HepG2 (cell line): ENCODE data around the gene NPAS2. TPM values are rescaled to one million over a fixed set of nuclear protein-coding genes. Genes with fewer than 3 reads are reported as not detected.

Experiments used
- ATAC-seq: fragments of 200-7000 bp; cut with Tn5 transposase; 3 replicates; pipeline ENCODE4 v1.9.1; 2020; ENCODE audit warnings: mild to moderate bottlenecking, moderate library complexity
- BruUV-seq: library from RNA; stranded (reverse); fragments of 400-500 nt; replicated peaks from 2 replicates; lab custom pipeline; 2021; lab: Mats Ljungman, UMichigan
- CTCF ChIA-PET: fragments of 300-600 bp; formaldehyde crosslinking; extraction: SDS; loops from one replicate; lab custom pipeline; 2021; ENCODE audit warnings: low total read pairs, inconsistent platforms, low intra/inter-chr PET ratio; lab: Yijun Ruan, JAX
- POLR2A ChIA-PET: fragments of 350-600 bp; sonication (Branson Sonifier 250); formaldehyde crosslinking; loops from one replicate; lab custom pipeline; 2020; ENCODE audit warnings: antibody characterized with exemption, inconsistent platforms; lab: Yijun Ruan, JAX
- DNase-seq: peaks from one replicate; pipeline ENCODE4 v3.0.0-alpha.2; 2015; ENCODE audit warnings: low spot score
- FAIRE-seq: peaks from 3 replicates; lab custom pipeline; 2011; peaks lifted over from hg19 to GRCh38; lab: Jason Lieb, UNC
- H2AFZ ChIP-seq: one replicate; pipeline ENCODE4 v1.6.1; 2011; ENCODE audit warnings: low read length, inconsistent platforms
- H3K27ac ChIP-seq: fragments of 300-600 bp; 3 replicates; pipeline ENCODE4 v1.8.0; 2011; ENCODE audit warnings: mixed run types, mild to moderate bottlenecking, mixed read lengths, low read length, inconsistent platforms; ENCODE audit not compliant: insufficient read depth; ENCODE audit errors: extremely low read length
- H3K27me3 ChIP-seq, 2 experiments: fragments of 200-600 bp in 1 of 2; 2 replicates in 1 of 2; 3 replicates in 1 of 2; pipeline versions ENCODE4 v1.6.0 to v1.8.0; 2011; ENCODE audit warnings: low read length in 2 of 2, mild to moderate bottlenecking in 2 of 2, moderate library complexity in 2 of 2, inconsistent platforms in 1 of 2; ENCODE audit not compliant: insufficient read depth in 2 of 2, control insufficient read depth in 1 of 2
- H3K36me3 ChIP-seq, 2 experiments: fragments of 200-600 bp in 1 of 2; replicated peaks in 1 of 2; 2 replicates in 1 of 2; 3 replicates in 1 of 2; pipeline versions ENCODE4 v1.5.1 to v1.8.0; 2011; ENCODE audit warnings: low read length in 2 of 2, inconsistent platforms in 1 of 2; ENCODE audit not compliant: insufficient read depth in 2 of 2, control insufficient read depth in 1 of 2
- H3K4me1 ChIP-seq: 2 replicates; pipeline ENCODE4 v1.5.1; 2012; ENCODE audit warnings: low read length, inconsistent platforms; ENCODE audit not compliant: insufficient read depth
- H3K4me2 ChIP-seq: 2 replicates; pipeline ENCODE4 v1.6.0; 2011; ENCODE audit warnings: low read depth, low read length, inconsistent platforms
- H3K4me3 ChIP-seq, 3 experiments: fragments of 200-600 bp in 1 of 3; sonication (generic), shearing (Covaris generic) in 1 of 3; replicated peaks in 1 of 3; 2 replicates each; pipeline ENCODE4 v1.5.1; 2011 to 2016; ENCODE audit warnings: low read length in 3 of 3, inconsistent platforms in 2 of 3, low read depth in 2 of 3, mild to moderate bottlenecking in 2 of 3, control low read depth in 1 of 3, mixed read lengths in 1 of 3; ENCODE audit not compliant: insufficient read depth in 1 of 3
- H3K79me2 ChIP-seq: one replicate; pipeline ENCODE4 v1.6.1; 2011; ENCODE audit warnings: low read length, inconsistent platforms; ENCODE audit not compliant: insufficient read depth
- H3K9ac ChIP-seq: 2 replicates; pipeline ENCODE4 v1.6.0; 2011; ENCODE audit warnings: mild to moderate bottlenecking, low read depth, low read length, inconsistent platforms; ENCODE audit not compliant: insufficient read depth
- H3K9me3 ChIP-seq: 2 replicates; pipeline ENCODE4 v1.5.1; 2012; ENCODE audit warnings: mild to moderate bottlenecking, low read length
- H4K20me1 ChIP-seq: 2 replicates; pipeline ENCODE4 v1.6.0; 2011; ENCODE audit warnings: inconsistent platforms, mild to moderate bottlenecking, low read length, moderate library complexity; ENCODE audit not compliant: insufficient read depth
- AGO1 ChIP-seq: fragments of 200-400 bp; formaldehyde crosslinking; IDR thresholded peaks from 2 replicates; pipeline ENCODE4 v1.6.1; 2017; ENCODE audit warnings: mild to moderate bottlenecking, low read depth, low read length, moderate library complexity; ENCODE audit not compliant: poor library complexity, severe bottlenecking
- KDM1A ChIP-seq: IDR thresholded peaks from 2 replicates; pipeline ENCODE4 v1.6.1; 2016; ENCODE audit warnings: missing compliant biosample characterization
- KLF9 ChIP-seq: IDR thresholded peaks from 2 replicates; pipeline ENCODE4 v1.6.1; 2016; ENCODE audit warnings: low read depth
- NONO ChIP-seq, 2 experiments: fragments of 450-650 bp in 1 of 2; sonication (generic) in 1 of 2; formaldehyde crosslinking in 1 of 2; IDR thresholded peaks in 1 of 2; conservative IDR thresholded peaks in 1 of 2; 2 replicates each; pipeline versions ENCODE4 v1.6.1 to v1.8.0; 2017 to 2022; ENCODE audit warnings: mild to moderate bottlenecking in 1 of 2, missing genetic modification reagents in 1 of 2, moderate library complexity in 1 of 2
- PCBP1 ChIP-seq: fragments of 200-400 bp; formaldehyde crosslinking; IDR thresholded peaks from 2 replicates; pipeline ENCODE4 v1.6.1; 2017; ENCODE audit warnings: mild to moderate bottlenecking, low read depth, low read length, borderline replicate concordance
- RAD51 ChIP-seq: fragments of 450-650 bp; IDR thresholded peaks from 2 replicates; pipeline ENCODE4 v1.6.1; 2016; ENCODE audit warnings: borderline replicate concordance
- RBM22 ChIP-seq: fragments of 200-400 bp; formaldehyde crosslinking; optimal IDR thresholded peaks from 2 replicates; pipeline ENCODE3; 2017; ENCODE audit warnings: mild to moderate bottlenecking, low read length, moderate library complexity
- SSRP1 ChIP-seq: IDR thresholded peaks from 2 replicates; pipeline ENCODE4 v1.6.1; 2016; ENCODE audit warnings: control low read depth
- ZMYM3 ChIP-seq: sonication (generic); formaldehyde crosslinking; IDR thresholded peaks from 2 replicates; pipeline ENCODE4 v1.5.1; 2020; ENCODE audit warnings: mild to moderate bottlenecking, missing genetic modification reagents
- ZNF597 ChIP-seq: sonication (generic); formaldehyde crosslinking; IDR thresholded peaks from 2 replicates; pipeline ENCODE4 v1.5.0; 2020; ENCODE audit warnings: missing genetic modification reagents
- ZNF7 ChIP-seq: IDR thresholded peaks from 2 replicates; pipeline ENCODE4 v1.6.1; 2016; ENCODE audit warnings: missing biosample characterization, missing genetic modification reagents
- ZNF879 ChIP-seq: sonication (generic); formaldehyde crosslinking; IDR thresholded peaks from 2 replicates; pipeline ENCODE4 v1.8.1; 2023; ENCODE audit warnings: missing genetic modification reagents
- ZZZ3 ChIP-seq: sonication (generic); formaldehyde crosslinking; IDR thresholded peaks from 2 replicates; pipeline ENCODE4 v1.4.0; 2020; ENCODE audit warnings: missing genetic modification reagents, mild to moderate bottlenecking, borderline replicate concordance
- WGBS: methylation state at CpG from one replicate; pipeline ENCODE4 v1.1.6; 2017; ENCODE audit warnings: low lambda C conversion rate; 5-methylcytosine and 5-hydroxymethylcytosine counted together
- in situ Hi-C: cut with HindIII; loops from 2 replicates; pipeline ENCODE4 v1.10.0; 2017; ENCODE audit warnings: low pct_unique_long_range_greater_than_20kb; ENCODE audit not compliant: extremely low pct_ligation_motif_present
- intact Hi-C: fragments of 100-400 bp; cut with micrococcal nuclease; formaldehyde crosslinking; loops from one replicate; pipeline ENCODE4 v1.10.0; 2022; ENCODE audit not compliant: unreplicated experiment
- polyA plus RNA-seq, 8 experiments: library from polyadenylated mRNA; depleted of rRNA in 3 of 8; stranded (reverse) in 7 of 8; unstranded in 1 of 8; fragments of >200 nt; fragmentation: Illumina TruSeq in 4 of 8; extraction: Trizol in 4 of 8; gene quantifications; 2 replicates each; pipeline versions ENCODE4 v1.2.1 to v1.2.3, GENCODE V29; 2011 to 2016; ENCODE audit warnings: low read depth in 4 of 8, missing spikeins in 1 of 8, mixed read lengths in 1 of 8; ENCODE audit not compliant: insufficient read depth in 1 of 8
- total RNA-seq, 5 experiments: library from RNA; depleted of rRNA; stranded (reverse); fragments of >200 nt; fragmentation: Illumina TruSeq; extraction: Trizol; gene quantifications; 2 replicates each; pipeline ENCODE4 v1.2.3, GENCODE V29; 2016; ENCODE audit warnings: low read depth in 1 of 5

NPAS2 gene
- total and polyA plus RNA-seq, 2 of the 13 experiments (the other 11 are each of a cell fraction or from before 2014, with no cell fraction given) = 14.8 to 37.5 TPM

GRCh38 chr2:100971221-100971620 lies 151.3 kb downstream of the NPAS2 start (continued):
- TF ChIP-seq NONO (IDR thresholded peaks at IDR 0.05) (no peak), NONO (CRISPR knock-in tag; conservative IDR thresholded peaks at IDR 0.05) (no peak), RAD51 (no peak), AGO1 (no peak), KLF9 (CRISPR knock-in tag) (no peak), PCBP1 (no peak), ZNF879 (CRISPR knock-in tag) (no peak), ZNF597 (CRISPR knock-in tag) (no peak), ZMYM3 (CRISPR knock-in tag) (no peak), ZNF7 (no peak)

- over 99% methylated on average over 7 of the region's 7 CpGs for WGBS
- H3K27me3 ChIP-seq = no peaks in the 10 kb centered on the region
- no peak overlapping the region for H3K27ac ChIP-seq
- in situ Hi-C loops = no loop called here
- no peak overlapping the region for H3K4me2 ChIP-seq
- H4K20me1 ChIP-seq = no peaks in the 10 kb centered on the region
- DNase-seq (no peak), FAIRE-seq (no peak), ATAC-seq (no peak)
- CTCF ChIA-PET = no interaction called here
- H2AFZ ChIP-seq = no peak overlapping the region
- no peak overlapping the region for H3K4me3 ChIP-seq
- H3K9ac ChIP-seq = no peak overlapping the region
- POLR2A ChIA-PET = no interaction called here
- no peaks in the 10 kb centered on the region for H3K4me1 ChIP-seq
- no peaks in the 10 kb centered on the region for H3K79me2 ChIP-seq
- intact Hi-C loops = no loop called here
- TF ChIP-seq RBM22 = peak; percentile 76
- TF ChIP-seq KDM1A (CRISPR knock-in tag) = no peak
- no peak for TF ChIP-seq SSRP1 (CRISPR knock-in tag)
- no peak for TF ChIP-seq ZZZ3 (CRISPR knock-in tag)
- no peak for TF ChIP-seq ZNF7
- no peaks in the 10 kb centered on the region for H3K9me3 ChIP-seq
- peaks cover 54 to 93% of the 10 kb centered on the region in 2 experiments for H3K36me3 ChIP-seq
- BruUV-seq = no TSS peak
Measured at GRCh38 chr2:100972452-100972851, 152.5 kb downstream of the NPAS2 start.
